Omental fat pad (tissue), 4 donors: ENCODE data around the gene MEAF6. TPM values are rescaled to one million over a fixed set of nuclear protein-coding genes. Genes with fewer than 3 reads are reported as not detected.

Experiments used
- ATAC-seq: fragments of 150-250 bp; one replicate; pipeline ENCODE4 v1.9.1; 2016; ENCODE audit warnings: mild to moderate bottlenecking, moderate library complexity; ENCODE audit not compliant: low FRiP score
- DNase-seq: peaks from one replicate; pipeline ENCODE4 v3.0.0-alpha.2; 2019; ENCODE audit warnings: low spot score
- total RNA-seq, 4 donors: library from RNA; depleted of rRNA; stranded (reverse); fragments of >200 nt; gene quantifications; one replicate each; pipeline ENCODE4 v1.1.0, GENCODE V29; 2016
- TF ChIP-seq, protein P1 (sequence below), 3 donors: fragments of 450-650 bp; IDR thresholded peaks; one replicate each; pipeline ENCODE4 v1.5.1; 2016 to 2017; ENCODE audit warnings: antibody characterized with exemption in 3 of 3, mild to moderate bottlenecking in 3 of 3, moderate library complexity in 2 of 3

The MEAF6 gene
- total RNA-seq, 4 donors from 2014 or later = 56.2 to 87.2 (median 61.5) TPM

DNA sequence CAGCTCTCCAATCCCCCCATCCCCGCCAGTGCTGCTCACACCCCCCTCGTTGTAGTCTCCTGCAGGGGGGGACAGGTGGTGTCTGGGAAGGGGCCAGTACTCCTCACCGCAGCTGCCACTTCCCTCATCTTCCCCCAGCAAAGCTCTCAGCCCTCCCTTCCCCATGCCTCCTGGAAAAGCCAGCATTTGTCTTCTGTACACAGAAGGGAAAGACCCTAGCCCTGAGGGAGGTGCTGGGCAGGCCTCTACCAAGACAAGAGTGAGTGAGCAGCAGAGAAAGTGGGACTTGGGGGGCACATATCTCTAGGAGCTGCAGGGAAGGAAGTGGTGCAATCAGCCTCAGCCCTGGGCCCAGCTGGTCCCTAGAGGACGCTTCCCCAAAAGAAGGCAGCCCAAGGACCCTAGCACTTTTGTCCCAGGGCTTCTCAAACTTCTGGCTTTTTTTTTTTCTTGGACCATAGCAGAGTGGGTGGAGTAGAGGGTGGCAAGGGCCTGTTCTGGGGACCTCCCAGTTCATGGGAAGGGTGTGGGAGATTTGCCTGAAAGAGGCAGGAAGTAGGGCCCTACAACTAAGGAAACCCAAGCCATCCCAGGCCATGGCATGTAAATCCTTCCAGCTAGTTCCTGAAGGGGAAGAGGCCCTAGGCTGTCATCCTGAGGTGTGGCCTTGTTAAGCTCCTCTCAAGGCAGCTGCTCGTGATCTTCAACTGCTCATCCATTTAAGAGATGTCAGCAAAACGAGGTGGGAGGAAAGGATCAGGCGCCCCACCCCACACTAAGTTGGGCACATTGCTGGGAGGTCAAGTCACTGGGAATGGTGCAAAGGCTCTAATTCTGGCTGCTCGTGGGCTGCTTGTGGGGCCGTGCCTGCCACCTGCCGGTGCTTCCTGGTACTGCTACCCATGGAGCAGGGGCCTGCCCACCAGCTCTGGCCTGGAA lies 27.6 kb downstream of the MEAF6 start:
- TF ChIP-seq, protein P1, sequence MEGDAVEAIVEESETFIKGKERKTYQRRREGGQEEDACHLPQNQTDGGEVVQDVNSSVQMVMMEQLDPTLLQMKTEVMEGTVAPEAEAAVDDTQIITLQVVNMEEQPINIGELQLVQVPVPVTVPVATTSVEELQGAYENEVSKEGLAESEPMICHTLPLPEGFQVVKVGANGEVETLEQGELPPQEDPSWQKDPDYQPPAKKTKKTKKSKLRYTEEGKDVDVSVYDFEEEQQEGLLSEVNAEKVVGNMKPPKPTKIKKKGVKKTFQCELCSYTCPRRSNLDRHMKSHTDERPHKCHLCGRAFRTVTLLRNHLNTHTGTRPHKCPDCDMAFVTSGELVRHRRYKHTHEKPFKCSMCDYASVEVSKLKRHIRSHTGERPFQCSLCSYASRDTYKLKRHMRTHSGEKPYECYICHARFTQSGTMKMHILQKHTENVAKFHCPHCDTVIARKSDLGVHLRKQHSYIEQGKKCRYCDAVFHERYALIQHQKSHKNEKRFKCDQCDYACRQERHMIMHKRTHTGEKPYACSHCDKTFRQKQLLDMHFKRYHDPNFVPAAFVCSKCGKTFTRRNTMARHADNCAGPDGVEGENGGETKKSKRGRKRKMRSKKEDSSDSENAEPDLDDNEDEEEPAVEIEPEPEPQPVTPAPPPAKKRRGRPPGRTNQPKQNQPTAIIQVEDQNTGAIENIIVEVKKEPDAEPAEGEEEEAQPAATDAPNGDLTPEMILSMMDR (IDR thresholded peaks at IDR 0.05) = peak in 2 of 3 donors; percentile 92 to 96
- peak; percentile 93 for DNase-seq
- ATAC-seq = peak; percentile 68

DNA sequence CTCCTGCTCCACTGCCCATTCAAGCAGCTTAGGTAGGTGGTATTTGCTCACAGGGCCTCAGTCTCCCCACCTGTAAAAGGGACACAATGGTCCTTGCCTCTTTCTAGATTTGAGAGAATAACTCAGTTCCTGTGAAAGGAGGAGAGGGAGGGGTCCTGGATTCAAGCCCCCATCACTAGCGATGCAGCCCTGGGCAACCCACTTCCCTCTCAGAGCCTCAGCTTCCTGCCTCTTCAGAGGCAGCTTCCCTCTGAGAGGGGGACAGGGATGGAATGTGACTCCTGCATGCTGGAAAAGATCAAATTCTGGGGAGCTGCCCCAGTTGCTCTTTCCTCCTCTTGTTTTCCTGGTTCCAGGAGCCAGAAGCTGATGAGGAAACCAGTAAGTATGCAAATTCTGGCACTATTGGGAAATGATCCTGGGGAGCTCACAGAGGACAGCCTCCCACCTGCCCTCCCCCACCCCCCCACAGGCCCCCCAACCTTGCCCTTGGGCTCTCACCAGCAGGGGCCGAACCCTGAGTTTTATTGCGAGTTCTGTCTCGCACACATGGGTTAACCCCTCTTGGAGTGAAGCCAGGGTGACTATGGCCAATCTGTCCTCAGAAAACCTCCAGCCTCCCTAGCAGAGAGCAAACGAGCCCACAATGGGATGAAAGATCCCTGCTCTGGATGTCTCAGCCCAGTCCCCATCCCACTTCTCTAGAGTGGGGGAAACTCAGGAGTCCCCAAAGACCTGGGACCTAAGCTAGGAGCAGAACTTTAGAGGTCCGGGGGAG lies 28.5 kb downstream of the MEAF6 start:
- peak; percentile 25 for ATAC-seq
- TF ChIP-seq, protein P1 (IDR thresholded peaks at IDR 0.05) = no peak
- no peak for DNase-seq

DNA sequence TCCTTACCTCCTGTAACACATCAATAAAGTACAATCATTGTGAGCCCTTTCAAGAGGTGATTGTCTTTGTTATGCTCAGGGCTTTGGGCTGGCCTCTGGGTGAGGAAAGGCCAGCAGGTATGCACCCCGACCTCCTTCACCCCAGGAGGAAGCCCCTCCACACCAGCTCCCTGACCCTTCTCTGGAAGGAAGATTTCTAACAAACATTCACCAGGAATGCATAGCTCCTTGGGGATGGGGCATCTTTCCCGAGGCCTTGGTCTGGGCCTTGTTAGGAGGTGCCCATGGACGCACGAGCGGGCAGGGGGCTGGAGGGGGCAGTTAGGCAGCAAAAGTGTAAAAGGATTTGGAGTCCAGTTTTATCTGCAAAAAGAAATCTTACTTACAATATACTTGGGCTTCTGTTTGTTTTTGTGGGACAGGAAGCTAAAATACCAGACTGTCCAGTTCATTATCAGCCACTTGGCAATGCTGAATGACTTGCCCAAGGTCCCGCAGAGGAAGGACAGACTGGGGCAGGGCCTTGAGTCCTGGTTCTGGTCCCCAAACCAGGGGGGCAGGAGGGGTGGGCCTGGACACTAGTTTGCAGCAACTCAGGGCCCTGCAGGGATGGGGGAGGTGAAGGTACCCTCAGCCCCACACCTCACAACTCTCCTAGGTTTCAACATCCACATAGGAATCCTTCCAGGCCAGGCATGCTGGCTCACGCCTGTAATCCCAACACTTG lies 30.1 kb downstream of the MEAF6 start:
- DNase-seq = no peak
- no peak for ATAC-seq
- TF ChIP-seq, protein P1 (IDR thresholded peaks at IDR 0.05) = no peak

DNA sequence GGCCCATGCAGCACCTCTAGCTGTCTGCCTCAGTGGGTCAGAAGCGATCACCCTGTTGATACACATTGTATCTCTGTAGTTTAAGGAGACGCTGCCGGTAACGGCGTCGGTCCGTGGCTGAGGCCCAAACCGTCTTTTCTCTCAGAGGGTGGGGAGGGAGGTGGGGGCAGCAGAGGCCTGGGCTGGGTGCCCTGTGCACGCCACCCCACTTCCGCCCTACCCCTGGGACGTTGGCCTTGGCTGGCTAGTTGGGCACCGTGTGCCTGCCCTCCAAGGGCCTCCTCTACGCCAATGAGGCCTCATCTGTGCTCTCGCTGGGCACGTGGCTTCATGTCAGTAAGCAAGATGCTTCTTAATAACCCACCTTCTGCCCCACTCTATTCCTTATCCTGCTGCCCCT lies 30.8 kb downstream of the MEAF6 start:
- ATAC-seq = no peak
- TF ChIP-seq, protein P1 (IDR thresholded peaks at IDR 0.05) = no peak
- DNase-seq = no peak

DNA sequence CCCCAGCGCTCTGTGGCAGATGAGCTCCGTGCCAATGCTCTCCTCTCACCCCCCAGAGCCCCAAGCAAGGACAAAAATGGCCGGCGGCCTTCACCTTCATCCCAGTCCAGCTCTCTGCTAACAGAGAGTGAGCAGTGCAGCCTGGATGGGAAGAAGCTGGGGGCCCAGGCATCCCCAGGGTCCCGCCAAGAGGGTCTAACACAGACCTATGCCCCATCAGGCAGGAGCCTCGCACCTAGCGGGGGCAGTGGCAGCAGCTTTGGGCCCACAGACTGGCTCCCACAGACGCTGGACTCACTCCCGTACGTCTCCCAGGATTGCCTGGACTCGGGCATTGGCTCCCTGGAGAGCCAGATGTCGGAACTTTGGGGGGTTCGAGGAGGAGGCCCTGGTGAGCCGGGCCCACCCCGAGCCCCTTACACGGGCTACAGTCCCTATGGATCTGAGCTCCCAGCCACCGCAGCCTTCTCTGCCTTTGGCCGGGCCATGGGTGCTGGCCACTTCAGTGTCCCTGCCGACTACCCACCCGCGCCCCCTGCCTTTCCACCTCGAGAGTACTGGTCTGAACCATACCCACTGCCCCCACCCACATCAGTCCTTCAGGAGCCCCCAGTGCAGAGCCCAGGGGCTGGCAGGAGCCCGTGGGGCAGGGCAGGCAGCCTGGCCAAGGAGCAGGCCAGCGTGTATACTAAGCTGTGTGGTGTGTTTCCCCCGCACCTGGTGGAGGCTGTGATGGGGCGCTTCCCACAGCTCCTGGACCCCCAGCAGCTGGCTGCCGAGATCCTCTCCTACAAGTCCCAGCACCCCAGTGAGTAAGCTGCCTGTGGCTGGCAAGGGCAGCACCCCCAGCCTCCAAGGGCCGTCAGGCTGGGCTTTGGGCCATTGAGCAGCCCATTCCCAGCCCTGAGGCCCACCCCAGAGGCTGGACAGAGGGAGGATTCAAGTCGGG lies 31.5 kb downstream of the MEAF6 start:
- TF ChIP-seq, protein P1 (IDR thresholded peaks at IDR 0.05) = no peak
- no peak for DNase-seq
- ATAC-seq = no peak
